Activated CD4-positive, alpha-beta memory T cell treated with anti-CD3 and anti-CD28 coated beads for 36 hours (primary cell): Measurements from ENCODE around the gene SERPINF2. TPM values are rescaled to one million over a fixed set of nuclear protein-coding genes. Genes with fewer than 3 reads are reported as not detected.
"Not testable (repeated sequence)": the region's sequence is repeated elsewhere in the genome, so short reads cannot be mapped to it uniquely, and the experiment has no call there.

ENCODE experiments used
- CTCF ChIA-PET: fragments of 350-600 bp; sonication (Branson Sonifier 250); formaldehyde crosslinking; loops from one replicate; lab custom pipeline; 2021; ENCODE audit warnings: antibody characterized with exemption, inconsistent platforms; lab: Charles Lee
- POLR2A ChIA-PET: fragments of 350-600 bp; sonication (Branson Sonifier 250); formaldehyde crosslinking; loops from one replicate; lab custom pipeline; 2021; ENCODE audit warnings: antibody characterized with exemption; lab: Charles Lee
- DNase-seq: peaks from one replicate; pipeline ENCODE4 v3.0.0-alpha.2; 2020
- H3K27ac Mint-ChIP-seq: one replicate; pipeline ENCODE4 v1.8.0; 2021; ENCODE audit warnings: mixed read lengths
- H3K27me3 Mint-ChIP-seq: one replicate; pipeline ENCODE4 v1.8.0; 2021; ENCODE audit warnings: mixed read lengths
- H3K36me3 Mint-ChIP-seq: one replicate; pipeline ENCODE4 v1.8.0; 2021; ENCODE audit warnings: mixed read lengths
- H3K4me1 Mint-ChIP-seq: one replicate; pipeline ENCODE4 v1.8.0; 2021; ENCODE audit warnings: low read depth, mixed read lengths
- H3K4me3 Mint-ChIP-seq: one replicate; pipeline ENCODE4 v1.8.0; 2021; ENCODE audit warnings: mild to moderate bottlenecking, mixed read lengths
- H3K9me3 Mint-ChIP-seq: one replicate; pipeline ENCODE4 v1.8.0; 2021; ENCODE audit warnings: mixed read lengths
- intact Hi-C: fragments of 100-400 bp; cut with micrococcal nuclease; formaldehyde crosslinking; loops from one replicate; pipeline ENCODE4 v1.15.1; 2023
- total RNA-seq, 2 experiments: library from RNA; stranded (reverse); gene quantifications; one replicate each; pipeline ENCODE4 v1.2.3, GENCODE V29; 2021

Gene SERPINF2
- total RNA-seq, 2 experiments from 2014 or later, result not detected

DNA sequence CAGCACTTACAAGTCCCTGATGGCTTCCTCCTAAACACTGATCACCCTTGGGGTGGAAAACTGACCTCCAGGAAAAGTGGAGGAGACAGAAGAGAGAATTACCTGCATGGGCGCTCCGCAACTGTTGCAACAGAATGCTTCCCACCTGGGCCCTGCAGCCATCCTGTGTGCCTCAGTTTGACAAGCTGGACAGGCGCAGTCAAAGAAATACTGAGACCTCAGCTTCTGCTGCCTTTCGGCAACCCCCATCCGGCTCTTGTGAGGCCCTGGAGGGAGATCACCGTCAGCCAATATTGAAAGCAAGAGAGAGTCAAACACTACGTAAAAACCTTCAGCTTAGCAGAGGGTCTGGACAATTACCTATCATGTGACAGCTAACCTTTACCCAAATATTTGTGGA, 44.0 kb downstream of the SERPINF2 start:
- peaks cover 32% of the 10 kb centered on the region for H3K36me3 Mint-ChIP-seq
- no peak overlapping the region for H3K4me3 Mint-ChIP-seq
- no peaks in the 10 kb centered on the region for H3K4me1 Mint-ChIP-seq
- no peak for DNase-seq
- H3K27me3 Mint-ChIP-seq, result no peaks in the 10 kb centered on the region
- ChIA-PET POLR2A (no interaction called here), CTCF (no interaction called here)
- H3K27ac Mint-ChIP-seq, result no peak overlapping the region
- H3K9me3 Mint-ChIP-seq, result no peaks in the 10 kb centered on the region
- intact Hi-C loops, result no loop called here

DNA sequence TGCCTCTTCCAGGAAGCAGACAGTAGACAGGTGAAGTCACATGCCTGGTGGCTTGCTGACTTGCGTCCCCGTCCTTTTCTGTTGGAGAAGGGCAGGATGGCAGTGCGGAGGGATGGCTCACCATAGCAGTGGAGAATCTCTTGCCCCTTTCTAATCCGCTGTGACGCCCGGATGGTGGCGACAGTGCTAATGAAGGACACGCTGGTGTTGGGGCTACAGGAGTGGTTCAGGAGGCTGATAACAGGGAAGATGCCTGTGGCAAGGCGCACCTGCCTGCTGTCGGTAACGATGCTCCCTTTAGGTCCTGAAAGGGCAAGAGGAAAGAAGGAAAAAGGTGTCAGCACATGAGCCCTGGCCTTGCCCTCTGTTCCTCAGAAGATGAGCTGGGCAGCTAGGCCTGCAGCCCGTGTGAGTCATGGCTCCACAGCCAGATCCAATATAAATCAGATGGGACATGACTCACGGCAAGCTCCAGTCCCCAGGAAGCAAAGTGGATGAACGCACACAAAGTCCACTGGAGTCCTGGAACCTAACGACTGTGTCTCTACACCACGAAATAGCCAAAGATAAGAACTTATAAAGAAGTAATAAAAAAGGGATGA, 44.7 kb downstream of the SERPINF2 start:
- ChIA-PET POLR2A (no interaction called here), CTCF (no interaction called here)
- DNase-seq, result no peak
- peaks cover 26% of the 10 kb centered on the region for H3K36me3 Mint-ChIP-seq
- no peaks in the 10 kb centered on the region for H3K9me3 Mint-ChIP-seq
- no peak overlapping the region for H3K27ac Mint-ChIP-seq
- no peaks in the 10 kb centered on the region for H3K27me3 Mint-ChIP-seq
- intact Hi-C loops, result no loop called here
- H3K4me3 Mint-ChIP-seq, result no peak overlapping the region
- H3K4me1 Mint-ChIP-seq, result no peaks in the 10 kb centered on the region

DNA sequence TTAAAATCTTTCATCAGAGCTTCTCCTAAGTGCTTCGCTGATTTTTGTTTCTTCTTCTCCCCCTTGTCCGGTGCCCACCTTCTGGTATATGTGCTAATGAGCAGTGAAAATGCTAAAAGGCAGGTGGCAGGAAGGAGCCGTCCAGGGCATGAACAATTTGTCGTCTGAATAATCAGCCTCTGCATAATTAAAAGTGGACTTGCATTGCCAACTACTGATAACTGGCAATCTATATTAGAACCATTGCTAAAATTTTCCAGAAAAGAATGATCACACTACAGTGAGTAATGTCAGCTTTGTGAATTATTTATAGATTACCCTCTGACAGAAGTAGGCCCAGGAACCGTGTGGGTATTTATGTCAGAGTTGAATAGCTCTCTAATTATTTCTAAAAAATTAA, 47.3 kb downstream of the SERPINF2 start:
- CTCF ChIA-PET, result interaction anchor here (1.0 kb wide), 1 partner anchor 69 kb away, joined by 3 read pairs; no protein-coding TSS in a partner anchor
- peaks cover 9% of the 10 kb centered on the region for H3K36me3 Mint-ChIP-seq
- POLR2A ChIA-PET, result no interaction called here
- no peaks in the 10 kb centered on the region for H3K27me3 Mint-ChIP-seq
- no peak overlapping the region for H3K4me3 Mint-ChIP-seq
- H3K27ac Mint-ChIP-seq, result no peak overlapping the region
- no peak for DNase-seq
- H3K9me3 Mint-ChIP-seq, result no peaks in the 10 kb centered on the region
- intact Hi-C loops, result no loop called here
- H3K4me1 Mint-ChIP-seq, result no peaks in the 10 kb centered on the region

DNA sequence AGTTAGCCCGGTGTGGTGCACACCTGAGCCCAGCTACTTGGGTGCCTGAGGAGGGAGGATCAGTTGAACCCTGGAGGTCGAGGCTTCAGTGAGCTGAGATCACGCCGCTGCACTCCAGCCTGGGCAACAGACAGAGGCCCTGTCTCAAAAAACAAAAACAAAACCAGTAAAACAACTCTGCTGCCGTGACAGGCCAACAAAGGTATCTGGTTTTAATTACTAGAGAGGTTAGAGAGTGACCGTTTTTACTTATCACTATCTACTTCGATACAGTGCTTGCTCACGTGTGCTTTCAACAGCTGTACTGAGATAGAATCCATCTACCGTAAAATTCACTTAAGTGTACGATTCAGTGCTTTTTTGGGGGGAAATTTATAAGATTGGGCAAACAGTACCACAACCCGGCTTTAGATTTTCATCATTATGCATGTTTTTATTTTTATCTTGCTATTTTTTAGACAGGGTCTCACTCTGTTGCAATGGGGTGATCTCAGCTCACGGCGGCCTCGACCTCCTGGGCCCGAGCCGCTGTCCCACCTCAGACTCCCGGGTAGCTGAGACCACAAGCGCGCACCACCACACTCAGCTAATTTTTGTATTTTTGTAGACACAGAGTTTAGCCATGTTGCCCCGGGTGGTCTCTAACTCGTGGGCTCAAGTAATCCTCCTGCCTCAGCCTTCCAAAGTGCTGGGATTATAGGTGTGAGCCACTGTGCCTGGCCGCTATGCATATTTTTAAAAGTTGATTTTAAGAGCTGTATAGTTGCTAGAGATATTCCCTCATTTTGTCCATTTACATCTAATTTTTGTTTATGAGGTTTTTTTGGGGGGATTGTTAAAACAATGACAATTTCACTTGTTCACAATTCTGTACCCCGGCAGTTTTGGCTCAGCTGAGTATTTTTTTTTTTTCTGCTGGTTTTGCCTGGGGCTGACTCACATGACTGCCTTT, 50.1 kb downstream of the SERPINF2 start:
- H3K9me3 Mint-ChIP-seq, result no peaks in the 10 kb centered on the region
- no peak for DNase-seq
- POLR2A ChIA-PET, result interaction anchor here (0.6 kb wide), 1 partner anchor 707 kb away, joined by 4 read pairs; no protein-coding TSS in a partner anchor
- H3K27ac Mint-ChIP-seq, result no peak overlapping the region
- no peaks in the 10 kb centered on the region for H3K27me3 Mint-ChIP-seq
- peaks cover 5% of the 10 kb centered on the region for H3K36me3 Mint-ChIP-seq
- H3K4me3 Mint-ChIP-seq, result no peak overlapping the region
- intact Hi-C loops, result no loop called here
- H3K4me1 Mint-ChIP-seq, result no peaks in the 10 kb centered on the region
- CTCF ChIA-PET, result interaction anchor here (0.5 kb wide), 1 partner anchor 262 kb away, joined by 3 read pairs; the partner anchor contains the start of gene HIC1

DNA sequence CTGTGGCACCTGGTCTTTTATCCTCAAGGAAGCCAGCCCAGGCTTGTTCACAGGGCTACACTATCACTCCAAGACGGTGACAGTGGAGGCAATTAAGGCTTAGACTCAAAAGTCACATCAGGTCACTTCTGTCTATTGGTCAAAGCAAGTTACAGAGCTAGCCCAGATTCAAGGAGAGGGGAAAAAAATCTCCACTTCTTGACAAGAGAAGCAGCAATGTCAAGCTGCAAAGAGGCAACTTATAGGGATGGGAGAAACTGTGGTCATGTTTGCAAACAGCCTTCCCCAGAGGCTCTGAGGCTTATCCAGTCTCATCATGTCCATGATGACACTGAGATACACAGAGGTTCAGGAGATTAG, 50.8 kb downstream of the SERPINF2 start:
- DNase-seq, result no peak
- Mint-ChIP-seq H3K36me3 (peaks cover 5% of the 10 kb centered on the region), H3K4me3 (no peak overlapping the region), H3K27me3 (no peaks in the 10 kb centered on the region), H3K4me1 (no peaks in the 10 kb centered on the region), H3K27ac (no peak overlapping the region), H3K9me3 (no peaks in the 10 kb centered on the region)
- intact Hi-C loops, result no loop called here
- ChIA-PET POLR2A (interaction anchor here (0.6 kb wide), 1 partner anchor 707 kb away, joined by 4 read pairs; no protein-coding TSS in a partner anchor), CTCF (no interaction called here)

DNA sequence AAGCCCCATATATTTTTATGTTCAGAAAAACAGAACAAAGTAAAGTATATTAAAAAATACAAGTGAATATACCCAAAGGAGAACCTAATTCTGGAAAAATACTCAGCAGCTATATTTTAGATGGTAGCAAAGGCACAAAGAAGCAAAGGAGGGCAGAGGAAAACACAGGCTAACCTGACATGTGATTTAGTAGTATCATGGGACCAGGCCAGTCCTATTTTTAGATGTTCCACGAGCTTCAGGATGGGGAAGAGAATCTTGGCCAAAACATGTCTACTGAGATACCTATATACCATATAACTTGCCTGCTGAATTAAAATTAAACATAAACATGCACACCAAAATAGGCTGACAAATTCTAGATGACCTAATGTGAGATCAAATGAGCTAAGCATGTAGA, 54.1 kb downstream of the SERPINF2 start:
- no peaks in the 10 kb centered on the region for H3K27me3 Mint-ChIP-seq
- no peak overlapping the region for H3K4me3 Mint-ChIP-seq
- intact Hi-C loops, result no loop called here
- H3K27ac Mint-ChIP-seq, result no peak overlapping the region
- ChIA-PET CTCF (interaction anchor here (1.4 kb wide), 1 partner anchor 245 kb away, joined by 3 read pairs; the partner anchor contains the start of gene OVCA2), POLR2A (no interaction called here)
- no peaks in the 10 kb centered on the region for H3K4me1 Mint-ChIP-seq
- H3K36me3 Mint-ChIP-seq, result peaks cover 14% of the 10 kb centered on the region
- no peaks in the 10 kb centered on the region for H3K9me3 Mint-ChIP-seq
- no peak for DNase-seq

DNA sequence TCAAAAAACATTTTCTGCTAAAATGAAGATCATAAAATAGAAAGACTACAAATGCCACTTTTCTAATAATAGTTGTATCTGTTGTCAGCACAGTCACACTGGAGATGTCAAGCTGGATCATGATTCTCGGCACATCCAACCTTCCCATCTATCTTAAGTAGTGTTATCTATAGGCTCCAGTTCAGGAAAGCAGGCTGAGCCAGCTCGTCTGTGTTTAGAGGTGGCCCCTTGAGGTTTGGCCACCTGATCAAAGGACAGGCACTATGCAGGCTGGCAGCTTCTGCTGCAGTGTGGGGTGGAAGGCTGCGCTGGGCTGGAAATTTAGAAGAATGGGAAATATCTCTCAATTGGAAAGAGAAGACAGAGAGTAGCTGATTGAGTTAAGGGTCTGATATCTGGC, 54.7 kb downstream of the SERPINF2 start:
- ChIA-PET POLR2A (no interaction called here), CTCF (interaction anchor here (1.4 kb wide), 1 partner anchor 245 kb away, joined by 3 read pairs; the partner anchor contains the start of gene OVCA2)
- DNase-seq, result no peak
- Mint-ChIP-seq H3K4me1 (no peaks in the 10 kb centered on the region), H3K9me3 (no peaks in the 10 kb centered on the region), H3K36me3 (peaks cover 14% of the 10 kb centered on the region), H3K27ac (no peak overlapping the region), H3K4me3 (no peak overlapping the region), H3K27me3 (no peaks in the 10 kb centered on the region)
- intact Hi-C loops, result no loop called here

DNA sequence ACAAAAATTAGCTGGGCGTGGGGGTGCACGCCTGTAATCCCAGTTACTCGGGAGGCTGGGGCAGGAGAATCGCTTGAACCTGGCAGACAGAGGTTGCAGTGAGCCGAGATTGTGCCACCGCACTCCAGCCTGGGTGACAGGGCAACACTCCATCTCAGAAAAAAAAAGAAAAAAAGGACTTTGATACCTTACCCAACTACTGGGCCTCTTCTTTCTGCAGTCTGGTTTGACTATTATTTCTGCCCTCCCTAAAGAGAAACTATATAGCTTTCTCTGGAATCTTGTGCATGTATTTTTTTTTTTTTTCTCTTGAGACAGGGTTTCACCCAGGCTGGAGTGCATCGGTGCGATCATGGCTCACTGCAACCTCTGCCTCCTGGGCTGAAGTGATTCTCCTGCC, 55.2 kb downstream of the SERPINF2 start:
- POLR2A ChIA-PET, H3K27me3 Mint-ChIP-seq, H3K27ac Mint-ChIP-seq, intact Hi-C loops, H3K4me1 Mint-ChIP-seq, H3K9me3 Mint-ChIP-seq, DNase-seq, H3K4me3 Mint-ChIP-seq: not testable (repeated sequence)
- CTCF ChIA-PET, result interaction anchor here (1.4 kb wide), 1 partner anchor 244 kb away, joined by 3 read pairs; the partner anchor contains the start of gene OVCA2
- peaks cover 14% of the 10 kb centered on the region for H3K36me3 Mint-ChIP-seq

DNA sequence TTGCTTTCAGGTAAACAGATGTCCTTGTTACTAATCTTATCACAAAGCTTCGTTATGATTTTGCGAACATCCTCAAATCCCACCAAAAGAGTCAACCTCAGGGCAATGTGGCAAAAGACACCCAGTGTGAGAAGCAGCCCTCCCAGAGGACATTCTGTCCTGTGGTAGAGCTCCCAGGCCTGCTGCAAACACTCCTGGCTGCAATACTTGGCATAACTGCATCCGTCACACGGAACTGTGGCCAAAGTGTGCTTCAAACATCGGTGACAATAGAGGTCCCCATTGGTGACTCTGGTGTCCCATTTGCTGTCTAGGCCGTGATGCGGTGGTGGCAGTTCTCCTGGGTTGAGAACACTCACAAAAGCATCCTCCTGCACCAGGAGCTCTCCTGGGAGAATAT, 57.6 kb downstream of the SERPINF2 start:
- no peak for DNase-seq
- Mint-ChIP-seq H3K27ac (no peak overlapping the region), H3K4me1 (no peaks in the 10 kb centered on the region), H3K36me3 (peaks cover 22% of the 10 kb centered on the region), H3K27me3 (no peaks in the 10 kb centered on the region), H3K9me3 (no peaks in the 10 kb centered on the region), H3K4me3 (no peak overlapping the region)
- ChIA-PET CTCF (interaction anchor here (0.9 kb wide), 1 partner anchor 79 kb away, joined by 3 read pairs; no protein-coding TSS in a partner anchor), POLR2A (no interaction called here)
- intact Hi-C loops, result no loop called here

DNA sequence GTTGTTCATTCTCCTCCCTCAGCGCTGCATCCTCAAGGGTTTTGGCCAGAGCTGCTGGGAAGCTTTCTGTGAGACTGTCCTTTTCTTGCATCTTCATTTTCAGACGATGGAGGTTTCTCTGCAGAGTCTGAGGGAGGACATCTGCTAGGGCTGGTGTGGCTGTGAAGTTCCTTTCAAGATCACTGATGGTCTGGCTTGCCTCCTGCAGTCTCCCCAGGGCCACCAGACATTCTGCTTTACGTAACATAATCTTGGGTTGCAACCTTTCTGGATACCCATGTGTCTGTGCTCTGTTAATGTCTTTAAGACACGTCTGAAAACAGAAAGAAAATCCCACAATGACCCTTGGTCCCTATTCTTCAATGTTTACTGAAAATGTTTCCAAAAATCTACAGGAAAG, 58.0 kb downstream of the SERPINF2 start:
- ChIA-PET POLR2A (no interaction called here), CTCF (interaction anchor here (0.9 kb wide), 1 partner anchor 79 kb away, joined by 3 read pairs; no protein-coding TSS in a partner anchor)
- Mint-ChIP-seq H3K4me1 (no peaks in the 10 kb centered on the region), H3K27ac (no peak overlapping the region), H3K9me3 (no peaks in the 10 kb centered on the region), H3K36me3 (peaks cover 22% of the 10 kb centered on the region), H3K27me3 (no peaks in the 10 kb centered on the region), H3K4me3 (no peak overlapping the region)
- no peak for DNase-seq
- intact Hi-C loops, result no loop called here

DNA sequence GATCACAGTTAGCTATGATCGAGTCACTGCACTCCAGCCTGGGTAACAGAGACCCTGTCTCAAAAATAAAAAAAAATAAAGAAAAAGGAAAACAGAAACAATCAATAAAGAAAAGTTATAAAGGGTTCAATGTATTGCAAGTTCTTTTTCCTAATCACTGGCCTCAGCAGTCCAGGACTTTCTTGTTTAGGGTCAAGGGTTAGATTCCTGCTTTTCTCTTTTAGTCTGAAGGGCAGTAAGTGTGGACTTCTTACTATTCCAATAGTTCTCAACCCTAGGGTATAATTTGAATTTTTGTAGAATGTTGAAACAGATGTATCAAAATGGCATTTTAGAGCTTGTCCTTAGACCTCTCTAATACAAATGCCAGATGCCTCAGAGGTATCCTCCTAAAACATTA, 59.8 kb downstream of the SERPINF2 start:
- H3K36me3 Mint-ChIP-seq, result peaks cover 19% of the 10 kb centered on the region
- no peak for DNase-seq
- no peak overlapping the region for H3K4me3 Mint-ChIP-seq
- ChIA-PET CTCF (no interaction called here), POLR2A (no interaction called here)
- no peak overlapping the region for H3K27ac Mint-ChIP-seq
- intact Hi-C loops, result no loop called here
- no peaks in the 10 kb centered on the region for H3K27me3 Mint-ChIP-seq
- no peaks in the 10 kb centered on the region for H3K4me1 Mint-ChIP-seq
- H3K9me3 Mint-ChIP-seq, result no peaks in the 10 kb centered on the region

DNA sequence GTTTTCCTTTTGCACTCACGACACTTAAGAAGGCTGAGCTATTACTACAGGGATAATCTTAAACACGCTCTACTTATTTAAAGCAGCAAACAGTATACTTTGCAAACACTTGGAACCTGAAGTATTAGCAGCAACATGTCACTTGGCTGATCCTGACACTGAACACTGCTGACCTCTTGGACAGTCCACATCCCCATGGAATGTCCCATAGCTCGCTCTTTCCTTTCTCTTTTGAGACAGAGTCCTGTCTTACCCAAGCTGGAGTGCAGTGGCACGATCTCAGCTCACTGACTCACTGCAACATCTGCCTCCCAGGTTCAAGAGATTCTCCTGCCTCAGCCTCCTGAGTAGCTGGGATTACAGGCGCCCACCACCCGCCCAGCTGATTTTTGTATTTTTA, 60.6 kb downstream of the SERPINF2 start:
- POLR2A ChIA-PET, result no interaction called here
- intact Hi-C loops, result no loop called here

More for the DNA sequence above, 60.6 kb downstream of the SERPINF2 start:
- Mint-ChIP-seq H3K27me3 (no peaks in the 10 kb centered on the region), H3K4me1 (no peaks in the 10 kb centered on the region), H3K4me3 (no peak overlapping the region), H3K27ac (no peak overlapping the region), H3K9me3 (no peaks in the 10 kb centered on the region), H3K36me3 (peaks cover 22% of the 10 kb centered on the region)
- no peak for DNase-seq
- CTCF ChIA-PET, result no interaction called here
